HG03196 (cell line): ENCODE results near the gene CUEDC1.

ENCODE experiments used
- ATAC-seq: cut with Tn5 transposase; IDR thresholded peaks from one replicate; pipeline ENCODE4 v1.9.1; 2021; ENCODE audit not compliant: unreplicated experiment

CUEDC1 gene, protein sequence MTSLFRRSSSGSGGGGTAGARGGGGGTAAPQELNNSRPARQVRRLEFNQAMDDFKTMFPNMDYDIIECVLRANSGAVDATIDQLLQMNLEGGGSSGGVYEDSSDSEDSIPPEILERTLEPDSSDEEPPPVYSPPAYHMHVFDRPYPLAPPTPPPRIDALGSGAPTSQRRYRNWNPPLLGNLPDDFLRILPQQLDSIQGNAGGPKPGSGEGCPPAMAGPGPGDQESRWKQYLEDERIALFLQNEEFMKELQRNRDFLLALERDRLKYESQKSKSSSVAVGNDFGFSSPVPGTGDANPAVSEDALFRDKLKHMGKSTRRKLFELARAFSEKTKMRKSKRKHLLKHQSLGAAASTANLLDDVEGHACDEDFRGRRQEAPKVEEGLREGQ

GRCh38 chr17:57955183-57955931, at the start of gene CUEDC1:
Gene CUEDC1, minus strand, starts transcription at chr17:57955412. Its CDS starts 69,848 bp downstream, at chr17:57885564.
- ATAC-seq, result no peak

- ATAC-seq, result no peak
Observed at GRCh38 chr17:58004060-58004459, 48.8 kb upstream of the CUEDC1 start.

GRCh38 chr17:58002973-58003372, 47.8 kb upstream of the CUEDC1 start:
- no peak for ATAC-seq

- no peak for ATAC-seq
Observed at GRCh38 chr17:58002154-58002948, 47.1 kb upstream of the CUEDC1 start.

DNA sequence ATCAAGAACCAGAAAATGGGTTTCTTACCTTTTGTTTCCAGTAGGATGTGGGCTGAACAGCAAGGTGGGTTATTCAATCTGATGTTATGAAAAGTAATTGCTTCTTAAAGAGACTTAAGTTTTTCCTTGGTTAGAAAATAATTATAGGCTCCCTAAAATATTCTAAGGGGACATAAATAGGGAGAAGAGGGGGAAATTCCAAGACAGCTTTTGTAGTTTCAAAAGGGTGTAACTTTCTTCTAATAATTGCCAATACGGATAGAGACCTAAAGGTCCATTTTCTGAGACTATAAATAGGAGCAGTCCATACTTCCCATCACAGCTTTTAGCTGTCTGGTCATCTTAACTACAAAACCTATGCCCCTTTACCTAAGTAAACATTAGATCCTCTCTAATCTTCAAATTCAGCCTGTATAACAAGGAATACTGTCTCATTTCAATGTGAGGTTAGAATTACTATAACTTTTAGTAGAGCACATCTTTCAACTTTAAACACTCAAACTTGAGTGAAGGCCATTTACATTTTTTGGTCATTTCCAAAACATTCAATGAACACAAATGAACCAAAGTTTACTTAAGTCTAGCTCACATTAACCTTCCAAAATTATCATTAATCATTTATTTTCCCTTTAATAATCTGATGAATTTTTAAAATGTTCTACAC, 46.4 kb upstream of the CUEDC1 start:
- no peak for ATAC-seq

GRCh38 chr17:57999496-58000017, 44.3 kb upstream of the CUEDC1 start:
- ATAC-seq, result peak; percentile 48

- no peak for ATAC-seq
Observed at GRCh38 chr17:57999010-57999495, 43.8 kb upstream of the CUEDC1 start.

DNA sequence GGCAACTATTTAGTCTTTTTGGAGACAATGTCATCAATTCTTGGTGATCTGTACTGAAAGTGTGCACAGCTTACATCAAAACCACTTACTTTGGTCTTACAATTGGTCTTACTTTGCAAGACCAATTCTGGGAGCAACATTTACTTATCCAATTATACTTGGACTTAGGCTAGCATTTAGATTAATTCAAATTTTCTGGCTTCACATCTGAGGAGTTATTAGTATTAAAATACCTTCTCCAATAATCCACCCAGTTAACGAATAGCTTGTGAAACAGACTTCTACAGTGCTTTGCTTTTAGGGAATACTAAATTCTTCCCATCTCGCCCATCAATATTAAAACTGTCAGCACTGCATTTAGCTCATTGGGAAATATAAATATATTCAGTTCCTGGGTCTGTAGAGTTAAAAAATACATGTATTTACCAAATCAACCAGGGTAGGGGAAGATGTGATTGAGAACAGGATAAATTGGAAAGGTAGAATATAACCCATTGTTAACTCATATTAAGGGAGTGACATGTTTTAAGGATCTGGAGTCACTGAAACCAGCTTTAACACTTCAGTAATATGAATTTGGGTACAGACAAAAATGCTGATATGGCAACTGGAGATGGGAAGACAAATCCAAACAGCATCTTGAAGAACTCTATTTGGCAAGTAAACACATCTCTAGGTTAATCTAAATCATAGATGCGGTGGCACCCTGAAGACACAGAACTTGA, 42.0 kb upstream of the CUEDC1 start:
- no peak for ATAC-seq

DNA sequence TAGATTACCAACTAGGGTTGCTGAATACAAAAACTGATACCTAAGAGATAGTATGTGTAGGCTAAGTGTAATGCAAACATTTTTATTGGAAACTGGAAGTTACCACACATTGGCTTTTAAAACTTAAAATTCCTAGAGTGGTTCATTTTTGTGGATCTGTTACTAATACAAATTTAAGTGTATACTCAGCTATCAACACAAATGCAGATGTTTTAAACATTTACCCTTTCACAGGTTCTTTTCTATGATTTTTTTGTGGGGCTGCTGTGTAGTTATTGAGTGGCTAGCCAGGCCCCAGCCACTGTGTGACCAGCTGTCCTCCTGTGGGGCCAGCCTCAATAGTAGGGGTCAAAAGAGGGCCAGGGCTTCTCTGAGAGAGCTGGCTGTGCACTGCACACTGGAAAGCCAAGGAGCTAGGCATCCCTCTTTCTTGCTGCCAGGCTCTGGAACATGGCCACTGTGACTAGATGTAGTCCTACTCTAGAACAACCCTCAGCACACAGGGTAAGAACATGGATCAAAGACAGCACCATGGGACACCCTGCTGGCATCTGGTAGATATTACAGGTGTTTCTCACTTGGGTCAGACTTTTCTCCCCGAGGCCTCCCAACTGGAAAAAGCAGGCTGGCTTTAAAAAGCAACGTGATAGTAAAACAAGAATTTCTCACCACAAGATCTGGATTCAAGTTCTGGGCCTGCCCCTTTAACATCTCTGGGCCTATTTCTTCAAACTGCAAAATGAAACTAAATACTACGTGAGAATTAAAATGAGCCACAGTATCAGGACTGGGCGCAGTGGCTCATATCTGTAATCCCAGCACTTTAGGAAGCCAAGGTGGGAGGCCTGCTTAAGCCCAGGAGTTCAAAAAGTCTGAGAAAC, 40.1 kb upstream of the CUEDC1 start:
- peak; percentile 67 for ATAC-seq

DNA sequence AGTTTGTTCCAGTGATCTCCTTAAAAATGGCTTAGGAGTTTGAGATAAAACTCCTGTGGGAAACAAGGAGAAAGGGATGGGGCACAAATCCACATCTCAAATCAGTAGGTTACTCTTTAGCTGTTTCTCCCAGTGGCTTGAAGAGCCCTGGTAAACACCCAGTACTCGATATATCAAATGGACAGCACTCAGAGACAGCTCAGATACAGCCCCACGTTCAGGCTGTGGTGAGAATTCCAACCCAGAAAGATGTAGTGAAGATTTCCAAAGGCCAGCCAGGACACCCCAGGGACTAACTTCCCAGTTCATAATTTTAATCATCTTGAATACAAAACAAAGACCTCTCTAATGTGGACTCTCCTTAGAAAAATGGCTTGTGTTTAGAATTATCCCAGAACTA, 39.2 kb upstream of the CUEDC1 start:
- no peak for ATAC-seq

- ATAC-seq, result no peak
Observed at GRCh38 chr17:57993471-57994365, 38.5 kb upstream of the CUEDC1 start.

DNA sequence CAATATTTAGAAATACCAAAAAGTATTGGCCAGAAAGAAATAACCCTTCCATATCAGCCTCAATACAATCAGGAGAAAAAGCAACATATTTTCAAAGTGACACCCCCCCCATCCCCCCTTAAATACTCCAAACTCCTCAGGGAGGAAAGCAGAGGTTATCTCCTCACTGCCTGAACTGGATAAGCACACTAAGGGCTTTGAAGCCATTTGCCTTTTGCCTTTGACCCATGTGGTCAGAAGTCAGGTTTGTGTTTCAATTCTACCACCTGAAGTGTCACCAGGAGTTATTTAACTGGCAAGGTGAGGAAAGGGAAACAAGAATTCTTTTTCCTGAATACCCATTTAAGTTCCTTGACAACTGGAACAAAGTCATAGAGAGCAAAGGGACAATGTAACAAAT, 36.3 kb upstream of the CUEDC1 start:
- ATAC-seq, result no peak

DNA sequence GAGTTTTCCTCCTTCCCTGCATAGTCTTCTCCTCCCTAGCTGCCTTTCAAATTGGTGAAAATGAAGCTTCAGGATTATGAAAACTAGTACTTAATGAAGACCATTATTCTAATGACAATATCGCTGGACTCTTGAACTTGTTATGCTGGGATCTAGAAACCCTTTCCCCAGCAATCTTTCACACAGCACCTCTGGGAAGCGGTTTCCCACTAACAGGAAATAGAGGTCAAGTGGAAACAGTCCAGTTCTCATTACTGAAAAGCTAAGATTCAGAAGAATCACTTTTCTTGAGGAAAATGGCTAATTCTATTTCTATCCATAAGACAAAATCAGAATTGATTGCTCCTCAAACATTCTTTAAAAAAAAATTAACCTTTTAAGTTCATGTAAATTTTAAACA, 34.8 kb upstream of the CUEDC1 start:
- ATAC-seq, result no peak

GRCh38 chr17:57988301-57989250, 33.4 kb upstream of the CUEDC1 start:
- peak; percentile 72 for ATAC-seq

DNA sequence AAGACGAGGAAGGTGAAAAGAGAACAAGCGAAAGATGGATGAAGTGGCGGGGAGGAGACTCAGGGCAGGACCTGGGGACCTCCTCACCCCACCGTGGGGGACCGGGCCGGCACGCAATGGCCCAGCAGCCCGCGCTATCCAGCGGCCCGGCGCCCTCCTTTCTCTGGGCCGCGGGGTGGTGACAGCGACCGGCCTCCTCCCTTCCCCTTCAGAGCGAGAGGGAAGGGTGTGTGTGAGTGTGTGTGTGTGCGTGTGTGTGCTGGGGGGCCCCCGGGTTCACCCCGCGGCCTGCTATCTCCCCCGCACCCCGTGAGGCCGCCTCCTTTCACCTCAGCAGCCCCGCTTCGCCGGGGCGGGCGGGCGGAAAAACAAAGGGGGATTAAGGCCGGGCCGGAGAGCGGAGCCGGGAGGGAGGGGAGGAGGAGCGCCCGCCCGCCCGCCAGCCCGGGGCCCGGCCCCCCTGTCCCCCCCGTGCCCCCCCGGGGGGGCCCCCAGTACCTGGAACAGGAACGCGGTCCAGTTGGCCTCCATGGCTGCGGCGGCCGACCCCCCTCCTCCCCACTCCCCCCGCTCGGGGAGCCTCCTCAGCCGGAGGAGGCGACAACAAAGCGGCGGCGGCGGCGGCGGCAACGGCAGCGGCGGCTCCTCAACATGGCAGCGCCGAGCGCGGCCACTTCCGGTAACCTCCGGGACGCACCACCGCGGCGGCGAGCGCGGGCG, 32.5 kb upstream of the CUEDC1 start, which contains the start of gene VEZF1:
Gene VEZF1 (minus strand): TSS at position 674 of the 720 bp plus-strand sequence. CDS start 143 bp downstream, at position 531.
- ATAC-seq, result peak; percentile 55
